Embryonic facial prominence (tissue), 1 donor: Measurements from ENCODE around the gene NECTIN3.

ENCODE experiments used
- DNase-seq: peaks from one replicate; pipeline ENCODE4 v3.0.0-alpha.2; 2016; ENCODE audit errors: extremely low spot score

Gene NECTIN3

DNA sequence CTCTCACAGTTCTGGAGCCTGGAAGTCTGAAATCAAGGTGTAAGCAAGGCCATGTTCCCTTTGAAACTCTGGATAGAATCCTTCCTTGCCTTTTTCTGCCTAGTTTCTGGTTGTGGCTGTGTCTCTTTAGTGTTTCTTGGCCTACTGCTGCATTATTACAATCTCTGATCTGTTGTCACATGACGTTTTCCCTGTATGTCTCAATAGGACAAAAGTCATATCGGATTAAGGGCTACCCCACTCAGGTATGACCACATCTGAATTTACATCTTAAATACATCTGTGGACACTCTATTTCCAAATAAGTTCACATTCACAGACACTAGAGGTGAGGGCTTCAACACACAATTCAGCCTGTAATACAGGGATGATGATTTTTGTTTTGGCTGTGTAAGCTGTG lies 13.3 kb downstream of the NECTIN3 start:
- no peak for DNase-seq

DNA sequence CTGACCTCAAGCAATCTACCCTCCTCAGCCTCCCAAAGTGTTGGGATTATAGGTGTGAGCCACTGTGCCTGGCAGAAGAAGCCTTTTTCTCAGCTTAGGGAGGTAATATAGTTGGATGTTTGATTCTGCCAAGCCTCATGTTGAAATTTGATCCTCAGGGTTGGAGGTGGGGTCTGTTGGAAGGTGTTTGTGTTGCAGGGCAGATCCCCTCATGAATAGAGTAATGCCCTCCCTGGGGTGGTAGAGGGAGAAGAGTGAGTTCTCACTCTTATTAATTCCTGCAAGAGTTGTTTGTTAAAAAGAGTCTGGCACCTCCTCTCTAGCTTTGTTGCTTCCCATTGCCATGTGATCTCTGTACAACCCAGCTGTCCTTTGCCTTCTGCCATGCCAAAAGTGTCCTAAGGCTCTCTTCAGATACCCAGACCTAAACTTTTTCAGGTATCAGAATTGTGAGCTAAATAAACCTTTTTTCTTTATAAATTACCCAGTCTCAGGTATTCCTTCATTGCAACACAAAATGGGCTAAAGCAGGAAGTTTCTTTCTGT lies 16.4 kb downstream of the NECTIN3 start:
- DNase-seq, result no peak

DNA sequence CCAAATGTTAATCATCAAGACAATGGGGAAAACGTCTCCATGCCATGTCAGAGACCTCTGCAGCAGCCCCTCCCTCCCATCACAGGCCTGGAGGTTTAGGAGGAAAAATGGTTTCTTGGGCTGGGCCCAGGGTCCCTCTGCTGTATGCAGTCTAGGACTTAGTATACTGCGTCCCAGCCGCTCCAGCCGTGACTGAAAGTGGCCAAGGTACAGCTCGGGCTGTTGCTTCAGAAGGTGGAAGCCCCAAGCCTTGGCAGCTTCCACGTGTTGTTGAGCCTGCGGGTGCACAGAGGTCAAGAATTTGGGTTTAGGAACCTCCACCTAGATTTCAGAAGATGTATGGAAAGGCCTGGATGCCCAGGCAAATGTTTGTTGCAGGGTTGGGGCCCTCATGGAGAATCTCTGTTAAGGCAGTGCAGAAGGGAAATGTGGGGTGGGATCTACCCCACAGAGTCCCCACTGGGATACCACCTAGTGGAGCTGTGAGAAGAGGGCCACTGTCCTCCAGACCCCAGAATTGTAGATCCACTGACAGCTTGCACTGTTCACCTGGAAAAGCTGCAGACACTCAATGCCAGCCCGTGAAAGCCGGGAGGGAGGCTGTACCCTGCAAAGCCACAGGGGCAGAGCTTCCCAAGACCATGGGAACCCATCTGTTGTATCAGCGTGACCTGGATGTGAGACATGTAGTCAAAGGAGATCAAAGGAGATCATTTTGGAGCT lies 25.0 kb downstream of the NECTIN3 start:
- no peak for DNase-seq

DNA sequence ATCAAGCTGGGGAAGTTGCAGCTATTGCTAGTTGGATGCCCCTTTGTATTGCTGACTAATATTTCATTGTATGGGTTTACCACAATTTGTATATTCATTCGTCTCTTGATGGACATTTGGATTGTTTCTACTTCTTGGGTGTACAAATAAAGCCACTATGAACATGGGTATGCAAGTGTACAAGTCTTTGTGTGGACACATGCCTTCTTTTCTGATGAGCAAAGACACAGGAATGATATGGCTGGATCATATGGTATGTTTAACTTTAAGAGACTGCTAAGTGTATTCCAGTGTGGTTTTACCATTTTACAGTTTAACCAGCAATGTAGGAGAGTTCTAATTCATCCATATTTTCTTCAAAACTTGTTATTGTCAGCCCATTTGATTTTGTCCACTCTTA lies 32.2 kb downstream of the NECTIN3 start:
- DNase-seq, result no peak

DNA sequence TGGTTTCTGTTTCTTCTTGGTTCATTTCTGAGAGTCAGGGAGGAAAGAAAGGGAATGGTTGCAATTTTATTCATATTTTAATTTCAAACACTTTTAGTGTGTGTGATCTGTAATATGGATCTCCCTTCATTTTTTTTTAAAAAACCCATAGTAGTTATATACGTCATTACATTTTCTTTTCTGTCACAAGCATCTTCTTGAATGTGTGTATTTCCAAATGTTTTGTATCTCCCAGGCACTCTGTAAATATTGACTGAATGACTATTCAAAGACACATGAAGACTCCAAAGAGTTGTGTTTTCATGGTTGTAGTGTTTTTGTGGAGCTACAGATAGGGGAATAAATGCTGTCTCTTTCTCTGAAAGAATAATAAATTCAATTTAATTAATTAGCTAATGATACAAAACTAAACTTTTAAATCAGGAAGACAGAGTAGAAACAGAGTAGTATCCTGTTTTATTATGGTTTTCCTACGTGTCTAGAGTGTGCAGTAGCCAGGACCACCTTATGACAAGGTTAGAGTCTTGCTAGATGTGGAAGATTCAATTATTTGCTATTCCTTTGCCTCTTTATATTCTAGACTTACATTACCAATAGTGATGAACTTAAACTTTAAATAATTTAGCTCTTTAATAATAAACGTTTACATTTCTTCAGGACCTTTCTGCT lies 35.5 kb downstream of the NECTIN3 start:
- DNase-seq, result no peak

DNA sequence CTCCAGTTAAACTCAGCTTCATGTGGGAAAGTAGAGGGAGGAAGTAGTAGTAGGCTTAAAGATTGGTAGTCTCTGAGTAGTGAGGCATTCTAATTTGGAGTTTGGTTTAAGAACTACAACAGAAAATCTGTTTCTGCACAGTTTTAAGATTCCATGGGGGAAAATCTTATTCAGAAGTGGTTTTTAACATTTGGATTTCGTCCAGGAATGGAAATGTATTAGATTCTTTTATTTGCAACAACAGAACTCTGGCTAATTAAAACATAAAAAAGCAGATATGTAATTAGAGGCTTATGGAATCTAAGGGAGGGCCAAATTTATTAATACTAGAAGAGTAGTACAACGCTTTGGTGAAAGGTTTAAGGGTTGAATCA lies 36.0 kb downstream of the NECTIN3 start:
- no peak for DNase-seq

DNA sequence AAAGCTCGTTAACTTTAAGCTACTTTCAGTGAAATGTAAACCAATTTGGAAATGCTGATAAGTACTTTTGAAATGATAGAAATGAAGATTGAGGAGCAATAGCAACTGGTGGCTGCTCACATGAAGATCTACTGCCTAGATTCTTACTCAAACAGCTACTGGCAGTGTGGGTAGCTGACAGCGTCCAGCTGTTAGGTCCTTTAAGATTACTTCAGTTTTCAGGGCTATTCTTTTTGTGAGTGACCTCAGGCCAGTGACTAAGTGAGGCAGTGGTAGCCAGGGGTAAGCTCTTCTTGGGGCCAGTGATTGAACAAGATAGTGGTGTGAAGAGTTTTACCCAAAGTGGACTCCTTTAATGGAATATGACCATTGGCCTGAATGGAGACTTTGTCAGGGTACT lies 41.3 kb downstream of the NECTIN3 start:
- DNase-seq, result no peak

DNA sequence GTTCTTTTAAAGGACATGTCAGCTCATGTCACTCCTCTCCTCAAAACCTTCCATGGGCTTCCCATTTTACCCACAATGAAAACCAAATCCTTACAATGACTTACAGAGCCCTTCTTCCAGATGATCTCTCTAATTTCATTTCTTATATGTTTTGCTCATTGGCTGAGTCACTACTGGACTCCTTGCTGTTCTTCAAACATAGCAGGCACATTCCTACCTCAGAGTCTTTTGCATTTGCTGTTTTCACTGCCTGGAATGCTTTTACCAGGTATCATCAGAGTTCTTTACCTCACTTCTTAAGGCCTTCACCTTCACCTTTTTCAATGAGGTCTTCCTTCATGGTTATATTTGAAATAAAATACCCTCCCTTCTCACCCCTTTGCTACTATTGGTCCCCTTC lies 57.3 kb downstream of the NECTIN3 start:
- no peak for DNase-seq

DNA sequence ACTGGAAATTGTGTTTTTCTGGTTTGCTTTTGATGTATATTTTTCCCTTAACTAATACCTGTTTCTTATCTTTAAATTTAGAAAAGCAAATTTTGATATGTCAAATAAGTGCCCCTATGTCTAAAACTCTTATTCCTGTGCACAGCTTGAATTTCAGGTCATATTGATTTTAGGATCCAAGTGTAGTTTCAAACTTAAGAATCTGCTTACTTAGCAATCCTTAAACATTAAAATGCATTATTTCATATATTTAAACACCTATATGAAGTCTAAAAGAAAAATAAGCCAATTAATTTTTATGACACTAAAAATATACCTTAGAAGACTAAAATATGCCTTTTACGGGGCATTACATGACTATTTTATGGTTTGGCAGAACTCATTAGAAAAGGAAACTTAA lies 59.2 kb downstream of the NECTIN3 start:
- DNase-seq, result no peak

DNA sequence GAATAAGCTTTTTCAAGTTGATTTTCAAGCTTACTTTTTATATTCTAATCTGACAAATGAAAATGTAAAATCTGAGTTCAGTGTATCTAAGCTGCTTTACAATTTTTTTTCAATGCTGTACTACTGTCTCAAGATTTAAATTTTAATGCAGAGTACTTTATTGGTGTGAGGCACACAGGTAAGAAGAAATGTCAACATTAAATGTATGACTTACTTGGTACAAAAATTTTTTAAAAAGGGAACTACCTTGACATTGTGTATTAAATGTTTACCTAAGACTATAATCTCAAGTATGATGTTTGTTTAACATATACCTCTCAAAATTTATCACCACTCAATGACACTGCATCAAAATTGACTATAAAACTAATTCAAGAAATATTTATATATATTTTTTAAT lies 62.7 kb downstream of the NECTIN3 start:
- DNase-seq, result no peak

DNA sequence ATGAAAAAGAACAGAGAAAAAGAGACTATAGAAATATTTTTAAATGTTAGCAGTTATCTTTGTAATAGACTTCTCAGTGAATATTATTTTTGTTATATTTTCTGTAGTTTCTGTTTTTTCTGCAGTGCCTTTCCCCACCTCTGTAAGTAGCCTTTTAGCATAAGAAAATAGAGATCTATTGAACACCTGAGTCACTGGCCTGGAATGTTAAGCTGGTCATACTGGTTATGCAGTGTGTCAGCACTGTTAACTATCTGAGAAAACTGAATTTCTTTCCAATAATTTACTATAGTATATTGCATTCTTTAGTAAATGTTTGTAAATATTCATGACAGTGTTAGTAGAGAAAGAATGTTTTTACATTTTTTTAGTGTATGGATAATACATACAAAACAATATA lies 79.8 kb downstream of the NECTIN3 start:
- DNase-seq, result no peak

DNA sequence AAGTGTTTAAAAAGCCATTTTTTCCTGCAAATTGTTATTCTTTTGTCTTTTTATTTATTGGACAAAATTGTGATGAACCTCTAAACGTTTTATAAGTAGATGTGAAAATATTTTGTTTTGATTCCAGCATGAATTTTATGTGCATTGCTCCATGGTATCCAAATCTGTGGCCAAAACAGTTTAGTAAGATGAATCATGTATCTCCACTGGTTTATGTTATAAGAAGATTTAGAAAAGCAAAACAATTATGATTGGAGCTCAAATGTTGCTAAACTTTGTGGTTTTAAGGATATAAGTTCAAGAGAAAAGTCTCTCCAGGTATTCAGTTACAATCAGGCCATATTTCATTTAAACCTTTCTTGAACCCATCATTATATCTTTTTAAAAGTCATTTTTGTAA lies 80.9 kb downstream of the NECTIN3 start:
- DNase-seq, result no peak

DNA sequence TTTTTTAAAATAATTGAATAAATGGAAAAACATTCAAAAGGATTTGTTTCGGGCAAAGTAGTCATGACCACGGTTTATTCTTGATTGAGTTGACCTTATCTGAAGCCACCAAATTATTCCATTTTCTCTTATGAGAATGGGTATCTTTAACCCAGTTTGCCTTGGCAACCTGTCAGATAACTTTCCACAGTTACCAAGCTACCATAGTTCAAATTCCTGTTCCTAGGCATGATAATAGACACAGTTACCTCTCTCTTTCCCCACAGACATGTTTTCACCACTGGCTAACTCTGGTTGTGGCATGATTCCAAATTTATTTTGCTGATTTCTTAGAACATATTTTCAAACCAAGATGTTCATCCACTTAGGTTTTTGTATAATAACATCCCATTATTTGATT lies 84.9 kb downstream of the NECTIN3 start:
- DNase-seq, result no peak

DNA sequence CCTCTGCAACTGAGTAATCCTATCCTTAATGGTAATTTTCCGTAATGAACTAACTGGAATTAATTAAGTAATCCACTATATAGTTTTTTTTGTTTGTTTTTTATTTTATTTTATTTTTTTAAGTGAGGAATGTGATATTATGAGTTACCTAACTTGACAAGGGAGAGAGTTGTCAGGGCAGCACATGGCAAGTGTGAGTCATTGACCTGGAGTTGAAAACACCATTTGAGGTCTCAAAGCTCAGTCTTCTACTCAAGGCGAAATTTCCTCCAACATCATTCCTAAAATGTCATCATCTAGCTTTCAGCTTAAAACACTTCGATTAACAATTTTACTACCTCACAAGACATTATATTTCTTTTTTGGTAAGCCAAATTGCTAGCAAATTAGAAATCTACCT lies 87.8 kb downstream of the NECTIN3 start:
- no peak for DNase-seq

DNA sequence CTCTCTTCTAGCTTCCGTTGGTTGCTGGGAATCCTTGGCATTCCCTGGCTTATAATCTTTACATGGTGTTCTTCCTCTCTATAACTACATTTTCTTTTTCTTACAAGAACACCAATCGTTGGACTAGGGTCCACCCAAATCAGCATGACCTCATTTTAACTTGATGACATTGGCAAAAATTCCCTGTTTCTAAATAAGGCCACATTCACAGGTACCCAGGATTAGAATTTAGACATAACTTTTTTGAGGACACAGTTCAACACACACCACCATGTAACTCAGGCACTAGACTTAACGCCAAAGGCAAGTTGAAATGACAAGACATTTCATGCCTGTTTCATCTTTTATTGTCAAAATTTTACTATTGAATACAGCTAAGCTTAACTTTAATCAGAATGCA lies 93.0 kb downstream of the NECTIN3 start:
- no peak for DNase-seq

DNA sequence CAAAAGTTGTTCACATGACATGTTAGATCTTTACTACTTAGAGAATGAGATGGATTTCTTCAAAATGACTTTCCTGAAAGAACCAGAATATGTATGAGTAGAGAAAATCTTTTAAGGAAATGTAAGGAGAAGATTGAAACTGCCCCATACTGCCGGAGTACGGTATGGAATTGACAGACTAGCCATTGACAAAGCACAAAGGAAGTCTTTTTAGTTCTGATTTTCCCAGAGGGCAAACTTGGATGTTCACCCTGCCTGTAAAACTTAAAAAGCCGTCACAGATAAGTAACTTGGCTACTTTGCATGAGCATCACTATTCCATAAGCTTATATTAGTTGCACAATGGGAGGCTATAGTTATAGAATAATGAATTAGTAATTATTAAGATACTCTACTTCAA lies 93.8 kb downstream of the NECTIN3 start:
- no peak for DNase-seq

DNA sequence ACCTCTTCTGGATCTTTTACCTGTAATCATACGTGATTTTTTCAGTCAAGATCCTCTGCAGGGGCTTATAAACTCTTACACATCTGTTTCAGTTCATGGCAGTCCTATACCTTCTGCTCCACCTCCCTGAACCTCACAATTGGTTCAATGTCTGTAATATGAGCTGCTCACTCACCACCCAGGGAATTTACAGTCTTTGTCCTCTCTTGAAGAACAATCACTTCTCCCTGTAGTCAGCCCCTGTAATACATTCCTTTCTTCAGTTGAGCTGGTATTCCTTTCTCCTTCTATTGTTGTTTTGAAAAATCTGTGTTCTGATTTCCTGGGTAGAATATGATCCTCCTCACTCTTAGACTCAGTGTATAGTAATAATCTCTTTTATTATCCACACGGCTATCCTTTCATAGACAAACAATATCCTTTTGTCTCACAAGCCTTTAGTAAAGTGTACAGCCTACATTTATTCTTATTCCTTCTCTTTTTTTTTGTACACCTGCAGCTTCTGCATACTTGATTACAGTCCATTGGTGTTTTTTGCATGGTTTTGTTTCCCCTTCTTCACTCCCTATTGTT lies 101.8 kb downstream of the NECTIN3 start:
- no peak for DNase-seq

DNA sequence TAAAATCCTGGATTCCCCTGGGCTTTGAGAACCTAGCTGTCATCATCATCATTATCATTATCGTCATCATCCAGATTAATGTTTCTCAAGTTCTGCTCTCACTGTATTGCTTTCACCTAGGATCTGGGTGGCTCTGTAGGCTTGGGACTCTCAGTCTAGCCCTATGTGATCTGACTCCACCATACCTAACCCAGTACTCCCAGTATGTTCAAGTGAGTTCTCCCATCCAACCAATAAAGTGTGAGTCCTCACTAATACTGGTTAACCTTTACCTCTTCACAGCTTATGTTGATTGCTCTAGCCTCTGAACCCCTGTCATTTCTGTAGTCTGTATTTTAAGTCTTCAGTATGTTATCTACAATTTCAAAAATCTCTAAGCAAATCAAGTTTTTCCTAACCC lies 102.3 kb downstream of the NECTIN3 start:
- no peak for DNase-seq

DNA sequence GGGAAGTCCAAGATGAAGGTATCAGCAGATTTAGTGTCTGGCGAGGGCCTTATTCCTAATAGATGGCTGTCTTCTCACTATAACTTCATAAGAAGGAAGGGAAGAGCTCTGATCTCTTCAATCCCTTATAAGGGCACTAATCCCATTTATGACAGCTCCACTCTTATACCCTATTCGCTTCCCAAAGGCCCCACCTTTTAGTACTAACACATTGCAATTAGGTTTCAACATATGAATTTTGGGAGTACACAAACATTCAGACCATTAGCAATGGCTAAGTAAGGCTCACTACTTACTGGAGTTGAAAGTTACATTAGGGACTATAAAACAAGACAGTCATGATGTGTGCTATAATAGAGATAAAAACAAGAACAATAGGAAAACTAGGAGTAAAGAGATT lies 118.9 kb downstream of the NECTIN3 start:
- DNase-seq, result no peak

DNA sequence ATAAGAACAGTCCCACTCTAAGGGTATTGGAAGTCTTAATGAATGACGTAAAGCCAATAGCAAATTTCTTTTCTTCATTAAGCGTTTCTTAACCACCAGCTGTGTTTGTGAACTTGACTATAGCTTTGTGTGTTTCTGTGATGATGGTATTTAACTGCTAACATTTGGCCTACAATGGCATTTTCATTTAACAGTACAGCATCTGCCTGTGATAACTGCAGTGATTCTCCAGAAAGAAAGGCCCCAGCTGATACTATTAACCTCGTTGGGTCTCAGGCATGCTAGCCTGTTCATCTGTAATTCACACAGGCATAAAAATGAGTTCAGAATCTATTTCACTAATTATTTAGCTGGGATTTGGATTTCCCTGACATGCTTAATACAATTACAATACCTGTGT lies 121.9 kb downstream of the NECTIN3 start:
- no peak for DNase-seq

DNA sequence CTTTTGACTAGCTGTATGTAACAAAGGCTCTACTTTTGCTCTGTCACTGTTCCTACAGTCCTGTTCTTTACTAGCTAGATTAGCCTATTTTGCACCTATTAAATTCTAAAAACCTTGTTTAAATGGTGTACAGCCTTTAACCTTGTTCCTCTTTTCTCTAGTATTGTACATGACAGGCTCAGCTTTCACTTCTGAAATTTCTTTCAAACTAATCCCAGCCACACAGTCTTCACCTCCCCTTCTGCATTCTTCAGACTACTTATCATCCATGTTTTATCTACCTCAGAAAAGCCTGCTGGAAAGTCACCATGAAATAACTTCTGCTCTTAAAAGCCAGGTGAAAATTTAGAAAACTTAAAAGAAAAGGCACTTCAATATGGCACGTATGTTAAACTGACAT lies 122.4 kb downstream of the NECTIN3 start:
- no peak for DNase-seq

DNA sequence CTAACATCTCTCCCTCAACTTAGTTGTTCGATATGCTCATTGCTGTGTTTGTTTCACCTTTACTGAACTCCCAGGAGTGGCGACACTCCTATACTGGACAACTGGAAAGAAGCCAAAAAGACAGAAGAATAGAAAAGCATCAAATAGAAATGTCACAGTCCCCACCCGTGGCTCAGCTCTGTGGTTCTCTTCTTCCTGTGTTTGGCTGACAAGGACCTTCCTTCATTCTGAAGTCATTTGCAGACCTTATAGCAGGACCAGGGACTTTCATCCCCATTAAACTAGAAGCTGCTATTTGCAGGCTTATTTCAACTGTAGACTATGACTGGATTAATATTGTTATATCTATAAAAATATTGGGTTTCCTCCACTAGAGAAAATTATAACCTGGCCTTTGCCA lies 125.9 kb downstream of the NECTIN3 start:
- DNase-seq, result no peak

DNA sequence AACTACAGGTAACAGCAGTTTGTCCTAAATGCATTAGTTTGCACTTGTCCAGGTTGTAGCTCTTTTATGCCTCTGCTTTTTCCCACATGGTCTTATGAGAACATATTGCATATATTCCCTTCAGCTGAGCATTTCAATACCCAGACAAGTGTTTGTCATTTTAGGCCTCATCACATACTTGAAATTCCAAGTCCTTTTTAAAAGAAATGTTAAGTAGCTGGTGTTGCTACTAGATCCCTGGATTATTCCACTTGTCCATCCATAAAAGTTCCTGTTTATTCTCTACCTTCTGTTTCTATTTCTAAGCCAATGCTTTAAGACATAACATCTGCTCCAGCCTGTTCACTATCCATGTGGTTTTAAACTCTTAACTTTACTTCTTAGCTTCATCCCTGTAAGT lies 128.4 kb downstream of the NECTIN3 start:
- no peak for DNase-seq
